ENCODE results near the gene AASDHPPT.

Gene AASDHPPT

GRCh38 chr11:106128740-106129139, 51.3 kb downstream of the AASDHPPT start:
- no peak overlapping the region for H3K4me3 ChIP-seq (replicated peaks; ENCODE audit: low read depth, low read length)
- no peak for DNase-seq (ENCODE audit: low read depth)
- TF ChIP-seq CTCF (IDR thresholded peaks at IDR 0.05; ENCODE audit: low read length, missing control alignments), result no peak

- DNase-seq (ENCODE audit: low read depth), result no peak
- no peak overlapping the region for H3K4me3 ChIP-seq (replicated peaks; ENCODE audit: low read depth, low read length)
- TF ChIP-seq CTCF (IDR thresholded peaks at IDR 0.05; ENCODE audit: low read length, missing control alignments), result no peak
Observed at GRCh38 chr11:106131998-106132397, 54.5 kb downstream of the AASDHPPT start.

GRCh38 chr11:106132582-106133354, 55.3 kb downstream of the AASDHPPT start:
- no peak overlapping the region for H3K4me3 ChIP-seq (replicated peaks; ENCODE audit: low read depth, low read length)
- DNase-seq (ENCODE audit: low read depth), result no peak
- no peak for TF ChIP-seq CTCF (IDR thresholded peaks at IDR 0.05; ENCODE audit: low read length, missing control alignments)

GRCh38 chr11:106133529-106133928, 56.1 kb downstream of the AASDHPPT start:
- DNase-seq (ENCODE audit: low read depth), result no peak
- H3K4me3 ChIP-seq (replicated peaks; ENCODE audit: low read depth, low read length), result no peak overlapping the region

GRCh38 chr11:106137061-106137460, 59.6 kb downstream of the AASDHPPT start:
- TF ChIP-seq CTCF (IDR thresholded peaks at IDR 0.05; ENCODE audit: low read length, missing control alignments), result no peak
- no peak overlapping the region for H3K4me3 ChIP-seq (replicated peaks; ENCODE audit: low read depth, low read length)
- peak; percentile 19 for DNase-seq (ENCODE audit: low read depth)

More at GRCh38 chr11:106133529-106133928, 56.1 kb downstream of the AASDHPPT start:
- peak; percentile 26 for TF ChIP-seq CTCF (IDR thresholded peaks at IDR 0.05; ENCODE audit: low read length, missing control alignments)

- no peak for DNase-seq (ENCODE audit: low read depth)
- no peak for TF ChIP-seq CTCF (IDR thresholded peaks at IDR 0.05; ENCODE audit: low read length, missing control alignments)
- no peak overlapping the region for H3K4me3 ChIP-seq (replicated peaks; ENCODE audit: low read depth, low read length)
Observed at GRCh38 chr11:106137758-106138157, 60.3 kb downstream of the AASDHPPT start.
